Immature natural killer cell (primary cell): Measurements from ENCODE around the gene ATF4. TPM values are rescaled to one million over a fixed set of nuclear protein-coding genes. Genes with fewer than 3 reads are reported as not detected.

Experiments
- DNase-seq, 3 donors: peaks; one replicate each; pipeline ENCODE4 v3.0.0; 2022; ENCODE audit warnings: mixed read lengths in 1 of 3
- H3K27ac Mint-ChIP-seq, 6 donors: one replicate each; pipeline ENCODE4 v1.8.0; 2020; ENCODE audit warnings: mixed read lengths in 6 of 6, mild to moderate bottlenecking in 5 of 6, inconsistent platforms in 4 of 6, moderate library complexity in 3 of 6
- H3K27me3 Mint-ChIP-seq, 3 donors: one replicate each; pipeline ENCODE4 v1.8.0; 2020 to 2021; ENCODE audit warnings: low read depth in 3 of 3, mild to moderate bottlenecking in 3 of 3, mixed read lengths in 3 of 3, moderate library complexity in 3 of 3, inconsistent platforms in 1 of 3
- H3K36me3 Mint-ChIP-seq, 3 donors: one replicate each; pipeline ENCODE4 v1.8.0; 2020; ENCODE audit warnings: mixed read lengths in 3 of 3, inconsistent platforms in 2 of 3, mild to moderate bottlenecking in 2 of 3
- H3K4me1 Mint-ChIP-seq, 2 donors: one replicate each; pipeline ENCODE4 v1.8.0; 2020; ENCODE audit warnings: inconsistent platforms in 2 of 2, mild to moderate bottlenecking in 2 of 2, mixed read lengths in 2 of 2, moderate library complexity in 1 of 2
- H3K4me3 Mint-ChIP-seq, 5 donors: one replicate each; pipeline ENCODE4 v1.8.0; 2020; ENCODE audit warnings: mild to moderate bottlenecking in 5 of 5, mixed read lengths in 5 of 5, inconsistent platforms in 3 of 5, moderate library complexity in 3 of 5
- H3K9me3 Mint-ChIP-seq, 6 donors: one replicate each; pipeline ENCODE4 v1.8.0; 2020; ENCODE audit warnings: mild to moderate bottlenecking in 6 of 6, mixed read lengths in 6 of 6, inconsistent platforms in 4 of 6, moderate library complexity in 3 of 6
- polyA plus RNA-seq, 3 donors: library from polyadenylated mRNA; unstranded; fragments of 300-500 nt; fragmentation: Illumina TruSeq; gene quantifications; one replicate each; pipeline ENCODE4 v1.2.3, GENCODE V29; 2021

ATF4 gene
- polyA plus RNA-seq, 3 donors from 2014 or later = 48.9 to 113 (median 69.4) TPM

DNA sequence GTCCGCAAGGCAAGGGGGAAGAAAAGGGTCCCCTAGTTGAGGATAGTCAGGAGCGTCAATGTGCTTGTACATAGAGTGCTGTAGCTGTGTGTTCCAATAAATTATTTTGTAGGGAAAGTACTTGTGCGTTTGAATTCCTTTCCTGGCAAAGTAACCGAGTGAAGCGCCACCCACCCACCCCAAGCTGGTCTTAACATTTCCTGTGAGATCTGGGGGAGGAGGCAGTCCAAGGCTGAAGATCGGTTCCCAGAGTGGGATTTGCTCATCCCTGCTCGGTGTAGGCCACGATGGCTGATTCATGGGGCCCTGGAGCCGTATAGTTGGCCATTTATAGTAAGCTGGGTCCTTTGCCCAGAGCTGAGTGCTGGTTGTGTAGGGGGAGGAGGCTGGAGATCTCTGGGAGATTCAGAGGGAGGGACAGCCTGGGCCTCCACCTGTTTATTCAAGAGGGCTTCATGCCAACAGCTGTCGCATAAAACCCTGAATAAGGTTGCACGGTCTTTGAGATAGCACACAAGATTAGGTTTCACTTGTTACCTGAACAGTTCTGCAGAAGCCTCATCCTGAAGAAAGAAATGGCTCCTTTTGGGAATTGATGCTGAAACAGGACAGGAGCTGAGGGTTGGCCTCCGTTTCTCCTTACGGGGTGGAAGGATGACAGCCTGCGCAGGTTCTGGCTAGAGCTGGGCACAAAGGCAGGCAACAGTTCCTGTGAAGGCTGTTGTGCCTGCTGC, 2.4 kb downstream of the ATF4 start:
- H3K4me1 Mint-ChIP-seq = peaks cover 62 to 67% of the 10 kb centered on the region in 2 donors
- H3K27ac Mint-ChIP-seq = peak overlapping the region; percentile 78 to 99 (median 98)
- peak in 1 of 3 donors; percentile 22 for DNase-seq
- no peaks in the 10 kb centered on the region for H3K9me3 Mint-ChIP-seq
- H3K27me3 Mint-ChIP-seq = peaks cover 14 to 35% (median 22%) of the 10 kb centered on the region in 3 donors
- H3K36me3 Mint-ChIP-seq = peaks cover 10 to 29% (median 16%) of the 10 kb centered on the region in 3 donors
- peak overlapping the region; percentile 92 to 99 (median 96) for H3K4me3 Mint-ChIP-seq

DNA sequence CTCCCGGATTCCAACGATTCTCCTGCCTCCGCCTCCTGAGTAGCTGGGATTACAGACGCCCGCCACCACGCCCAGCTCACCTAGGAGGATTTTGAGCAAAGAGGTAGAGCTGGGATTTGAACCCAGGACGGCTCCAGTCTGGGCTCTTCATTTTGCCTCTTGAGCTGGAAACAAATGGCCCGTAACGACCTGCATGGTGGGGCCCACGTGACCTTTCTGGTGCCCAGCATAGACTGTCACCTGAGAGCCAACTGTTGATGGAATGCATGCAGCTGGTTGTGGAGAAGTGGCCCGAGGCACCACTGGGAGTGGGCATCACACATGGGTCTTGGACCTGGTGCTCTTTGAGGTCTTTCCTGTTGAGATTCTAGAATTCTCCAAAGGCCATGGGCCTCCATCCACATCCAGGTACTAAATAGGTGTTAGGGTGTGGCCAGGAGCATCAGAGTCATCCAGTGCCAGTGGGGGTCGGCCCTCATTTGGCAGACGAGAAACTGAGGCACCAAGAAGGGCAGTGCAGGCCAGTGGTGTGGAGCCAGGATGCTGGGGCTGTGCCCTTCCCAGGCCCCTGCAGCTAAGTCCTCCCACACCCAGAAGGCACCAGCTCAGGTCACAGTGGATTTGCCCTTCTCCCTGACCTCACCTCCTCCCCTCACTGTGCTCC, 3.9 kb downstream of the ATF4 start:
- H3K9me3 Mint-ChIP-seq = no peaks in the 10 kb centered on the region
- H3K4me3 Mint-ChIP-seq = peak overlapping the region in 3 of 5 donors; percentile 15 to 65 (median 30)
- peaks cover 70% of the 10 kb centered on the region in 2 donors for H3K4me1 Mint-ChIP-seq
- peak overlapping the region in 5 of 6 donors; percentile 55 to 89 (median 76) for H3K27ac Mint-ChIP-seq
- DNase-seq = no peak
- peaks cover 10 to 29% (median 16%) of the 10 kb centered on the region in 3 donors for H3K36me3 Mint-ChIP-seq
- peaks cover 16 to 35% (median 20%) of the 10 kb centered on the region in 3 donors for H3K27me3 Mint-ChIP-seq

- peaks cover 75 to 76% of the 10 kb centered on the region in 2 donors for H3K4me1 Mint-ChIP-seq
- peaks cover 15 to 31% (median 21%) of the 10 kb centered on the region in 3 donors for H3K27me3 Mint-ChIP-seq
- H3K4me3 Mint-ChIP-seq = peak overlapping the region in 3 of 5 donors; percentile 48 to 65 (median 64)
- H3K9me3 Mint-ChIP-seq = no peaks in the 10 kb centered on the region
- peak overlapping the region; percentile 46 to 89 (median 74) for H3K27ac Mint-ChIP-seq
- DNase-seq = no peak
- H3K36me3 Mint-ChIP-seq = peaks cover 13 to 32% (median 16%) of the 10 kb centered on the region in 3 donors
Observed at GRCh38 chr22:39524753-39525657, 4.6 kb downstream of the ATF4 start.

DNA sequence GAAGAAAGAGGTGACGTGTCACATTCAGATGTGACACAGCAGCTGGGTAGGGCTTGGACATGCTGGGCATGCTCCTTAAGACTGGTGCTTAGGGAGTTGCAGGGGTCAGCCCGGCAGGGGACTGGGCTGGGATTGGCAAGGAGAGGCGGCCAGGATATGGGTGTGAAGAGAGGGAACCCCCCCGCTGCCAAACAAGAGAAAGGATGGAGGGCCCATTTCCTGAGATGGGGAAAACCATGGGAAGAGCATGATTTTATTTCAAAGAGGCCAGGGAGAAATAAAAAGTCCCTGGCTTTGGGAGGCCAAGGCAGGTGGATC, 5.3 kb downstream of the ATF4 start:
- DNase-seq = no peak
- peaks cover 14 to 33% (median 16%) of the 10 kb centered on the region in 3 donors for H3K36me3 Mint-ChIP-seq
- peaks cover 78 to 81% of the 10 kb centered on the region in 2 donors for H3K4me1 Mint-ChIP-seq
- peaks cover 10 to 25% (median 16%) of the 10 kb centered on the region in 3 donors for H3K27me3 Mint-ChIP-seq
- H3K9me3 Mint-ChIP-seq = no peaks in the 10 kb centered on the region
- H3K4me3 Mint-ChIP-seq = peak overlapping the region in 1 of 5 donors; percentile 48
- H3K27ac Mint-ChIP-seq = peak overlapping the region; percentile 41 to 89 (median 78)

- H3K27ac Mint-ChIP-seq = peak overlapping the region in 5 of 6 donors; percentile 14 to 78 (median 64)
- H3K4me1 Mint-ChIP-seq = peaks cover 81 to 86% of the 10 kb centered on the region in 2 donors
- peaks cover 13 to 26% (median 14%) of the 10 kb centered on the region in 3 donors for H3K36me3 Mint-ChIP-seq
- no peak overlapping the region for H3K4me3 Mint-ChIP-seq
- peaks cover 8 to 14% (median 9%) of the 10 kb centered on the region in 3 donors for H3K27me3 Mint-ChIP-seq
- no peak for DNase-seq
- no peaks in the 10 kb centered on the region for H3K9me3 Mint-ChIP-seq
Observed at GRCh38 chr22:39526736-39527171, 6.4 kb downstream of the ATF4 start.

GRCh38 chr22:39527481-39527961, 7.2 kb downstream of the ATF4 start:
- no peak overlapping the region for H3K4me3 Mint-ChIP-seq
- no peak for DNase-seq
- peaks cover 8 to 10% (median 8%) of the 10 kb centered on the region in 3 donors for H3K27me3 Mint-ChIP-seq
- H3K36me3 Mint-ChIP-seq = peaks cover 5 to 18% (median 9%) of the 10 kb centered on the region in 3 donors
- H3K4me1 Mint-ChIP-seq = peaks cover 79 to 86% of the 10 kb centered on the region in 2 donors
- H3K9me3 Mint-ChIP-seq = no peaks in the 10 kb centered on the region
- peak overlapping the region; percentile 27 to 76 (median 63) for H3K27ac Mint-ChIP-seq

- H3K27me3 Mint-ChIP-seq = peaks cover 5 to 13% (median 12%) of the 10 kb centered on the region in 3 donors
- peaks cover 0 to 16% (median 8%) of the 10 kb centered on the region in 3 donors for H3K36me3 Mint-ChIP-seq
- no peaks in the 10 kb centered on the region for H3K9me3 Mint-ChIP-seq
- H3K4me3 Mint-ChIP-seq = no peak overlapping the region
- DNase-seq = no peak
- H3K27ac Mint-ChIP-seq = peak overlapping the region in 5 of 6 donors; percentile 8 to 57 (median 28)
- H3K4me1 Mint-ChIP-seq = peaks cover 77 to 85% of the 10 kb centered on the region in 2 donors
Observed at GRCh38 chr22:39528080-39528661, 7.8 kb downstream of the ATF4 start.

- peaks cover 2 to 13% (median 10%) of the 10 kb centered on the region in 3 donors for H3K27me3 Mint-ChIP-seq
- no peaks in the 10 kb centered on the region for H3K9me3 Mint-ChIP-seq
Observed at GRCh38 chr22:39528681-39529486, 8.5 kb downstream of the ATF4 start.

DNA sequence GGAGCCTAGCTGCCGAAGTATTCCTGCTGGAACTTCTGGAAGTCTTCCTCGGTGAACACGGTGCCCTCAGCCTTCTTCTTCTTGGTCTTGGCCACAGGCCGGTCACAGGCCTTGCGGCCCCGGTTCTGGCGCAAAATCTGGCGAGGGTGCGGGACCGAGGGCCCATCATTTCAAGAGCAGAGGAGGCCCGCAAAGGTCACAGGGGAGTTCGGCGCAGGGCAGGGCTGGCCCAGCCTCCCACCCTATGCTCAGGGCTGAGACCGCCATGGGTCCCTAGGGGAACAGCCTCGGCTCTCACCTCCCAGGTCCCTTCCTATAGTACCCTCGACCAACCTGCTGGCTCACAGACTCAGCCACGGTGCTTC, 9.1 kb downstream of the ATF4 start:
- peak overlapping the region; percentile 44 to 87 (median 76) for H3K27ac Mint-ChIP-seq
- H3K36me3 Mint-ChIP-seq = peaks cover 0 to 13% (median 7%) of the 10 kb centered on the region in 3 donors
- DNase-seq = no peak
- H3K27me3 Mint-ChIP-seq = peaks cover 2 to 13% (median 10%) of the 10 kb centered on the region in 3 donors
- peaks cover 73 to 78% of the 10 kb centered on the region in 2 donors for H3K4me1 Mint-ChIP-seq
- no peaks in the 10 kb centered on the region for H3K9me3 Mint-ChIP-seq
- peak overlapping the region; percentile 30 to 63 (median 42) for H3K4me3 Mint-ChIP-seq

More at GRCh38 chr22:39528681-39529486, 8.5 kb downstream of the ATF4 start:
- H3K36me3 Mint-ChIP-seq = peaks cover 0 to 14% (median 8%) of the 10 kb centered on the region in 3 donors
- H3K27ac Mint-ChIP-seq = peak overlapping the region; percentile 37 to 87 (median 76)
- H3K4me1 Mint-ChIP-seq = peaks cover 74 to 81% of the 10 kb centered on the region in 2 donors
- DNase-seq = peak; percentile 83 to 88 (median 86)
- H3K4me3 Mint-ChIP-seq = peak overlapping the region; percentile 30 to 63 (median 42)

DNA sequence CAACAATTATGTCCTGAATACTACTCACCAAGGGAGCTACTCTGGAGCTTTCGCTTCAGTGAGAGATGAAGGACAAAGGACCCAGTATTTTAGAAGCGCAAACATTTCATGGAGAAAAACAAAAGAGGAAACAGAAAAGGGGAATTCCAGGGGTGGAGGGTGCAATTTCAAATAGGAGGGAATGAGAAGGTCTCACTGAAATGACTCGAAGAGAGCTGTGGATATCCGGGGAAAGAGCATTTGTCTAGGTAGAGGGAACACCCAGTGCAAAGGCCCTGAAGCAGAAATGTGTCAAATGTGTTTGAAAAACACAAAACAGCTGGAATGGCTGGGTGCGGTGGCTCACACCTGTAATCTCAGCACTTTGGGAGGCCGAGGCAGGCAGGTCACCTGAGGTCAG, 9.8 kb downstream of the ATF4 start:
- Mint-ChIP-seq H3K36me3 (peaks cover 0 to 7% (median 4%) of the 10 kb centered on the region in 3 donors), H3K4me3 (peak overlapping the region in 2 of 5 donors; percentile 12 to 53), H3K4me1 (peaks cover 68 to 72% of the 10 kb centered on the region in 2 donors), H3K27ac (peak overlapping the region; percentile 3 to 87 (median 78)), H3K9me3 (no peaks in the 10 kb centered on the region), H3K27me3 (peaks cover 2 to 13% (median 10%) of the 10 kb centered on the region in 3 donors)
- no peak for DNase-seq

DNA sequence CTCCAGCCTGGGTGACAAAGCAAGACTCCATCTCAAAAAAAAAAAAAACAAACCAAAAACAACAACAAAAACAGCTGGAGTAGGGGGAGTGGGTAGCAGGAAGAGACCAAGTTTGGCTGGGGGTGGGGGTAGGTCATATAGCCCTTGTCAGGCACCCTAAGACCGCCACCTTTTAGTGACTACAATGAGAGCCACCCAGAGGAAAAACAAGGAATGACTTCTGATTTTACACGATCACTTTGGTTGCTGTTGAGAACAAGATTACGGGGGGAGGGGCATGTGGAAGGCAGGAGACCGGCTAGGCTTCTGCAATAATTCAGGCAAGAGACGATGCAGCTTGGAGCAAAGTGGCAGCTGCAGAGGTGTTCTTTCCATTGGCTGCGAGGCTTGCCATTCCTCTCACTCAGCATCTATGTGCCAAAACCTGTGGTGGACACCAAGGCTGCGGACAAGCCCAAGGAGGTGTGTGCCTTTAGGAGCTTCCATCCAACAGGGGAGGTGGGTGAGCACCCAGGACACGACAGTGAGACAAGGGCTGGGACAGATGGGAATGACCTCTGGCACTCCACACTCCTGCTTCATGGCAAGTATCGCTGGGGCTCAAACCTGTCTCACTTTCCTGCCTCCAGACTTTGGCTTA, 10.4 kb downstream of the ATF4 start:
- Mint-ChIP-seq H3K4me1 (peaks cover 62 to 65% of the 10 kb centered on the region in 2 donors), H3K27me3 (peaks cover 2 to 13% (median 10%) of the 10 kb centered on the region in 3 donors), H3K36me3 (peaks cover 0 to 6% (median 4%) of the 10 kb centered on the region in 3 donors), H3K27ac (peak overlapping the region; percentile 64 to 98 (median 94)), H3K9me3 (no peaks in the 10 kb centered on the region), H3K4me3 (peak overlapping the region; percentile 73 to 98 (median 97))
- DNase-seq = no peak
